Measurements from ENCODE around the gene COL28A1.

DNA sequence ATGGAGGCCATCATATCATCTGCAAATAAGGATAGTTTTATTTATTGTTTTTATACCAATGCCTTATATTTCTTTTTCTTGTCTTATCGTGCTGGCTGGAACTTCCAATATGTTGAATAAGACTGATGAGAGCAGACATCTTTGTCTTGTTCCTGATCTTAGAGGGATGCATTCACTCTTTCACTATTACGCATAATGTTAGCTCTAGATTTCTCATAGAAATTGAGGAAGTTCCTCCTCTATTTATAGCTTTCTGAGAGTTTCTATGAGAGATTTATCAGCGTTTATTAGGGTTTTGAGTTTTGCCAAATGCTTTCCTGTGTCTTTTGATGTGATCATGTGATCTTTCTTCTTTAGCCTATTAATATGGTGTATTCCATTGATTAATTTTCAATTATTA is 49.3 kb downstream of the COL28A1 start:
- TF ChIP-seq, protein P1, sequence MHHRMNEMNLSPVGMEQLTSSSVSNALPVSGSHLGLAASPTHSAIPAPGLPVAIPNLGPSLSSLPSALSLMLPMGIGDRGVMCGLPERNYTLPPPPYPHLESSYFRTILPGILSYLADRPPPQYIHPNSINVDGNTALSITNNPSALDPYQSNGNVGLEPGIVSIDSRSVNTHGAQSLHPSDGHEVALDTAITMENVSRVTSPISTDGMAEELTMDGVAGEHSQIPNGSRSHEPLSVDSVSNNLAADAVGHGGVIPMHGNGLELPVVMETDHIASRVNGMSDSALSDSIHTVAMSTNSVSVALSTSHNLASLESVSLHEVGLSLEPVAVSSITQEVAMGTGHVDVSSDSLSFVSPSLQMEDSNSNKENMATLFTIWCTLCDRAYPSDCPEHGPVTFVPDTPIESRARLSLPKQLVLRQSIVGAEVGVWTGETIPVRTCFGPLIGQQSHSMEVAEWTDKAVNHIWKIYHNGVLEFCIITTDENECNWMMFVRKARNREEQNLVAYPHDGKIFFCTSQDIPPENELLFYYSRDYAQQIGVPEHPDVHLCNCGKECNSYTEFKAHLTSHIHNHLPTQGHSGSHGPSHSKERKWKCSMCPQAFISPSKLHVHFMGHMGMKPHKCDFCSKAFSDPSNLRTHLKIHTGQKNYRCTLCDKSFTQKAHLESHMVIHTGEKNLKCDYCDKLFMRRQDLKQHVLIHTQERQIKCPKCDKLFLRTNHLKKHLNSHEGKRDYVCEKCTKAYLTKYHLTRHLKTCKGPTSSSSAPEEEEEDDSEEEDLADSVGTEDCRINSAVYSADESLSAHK (tag by site-specific recombination; IDR thresholded peaks at IDR 0.05) = no peak
- TF ChIP-seq, protein P2, sequence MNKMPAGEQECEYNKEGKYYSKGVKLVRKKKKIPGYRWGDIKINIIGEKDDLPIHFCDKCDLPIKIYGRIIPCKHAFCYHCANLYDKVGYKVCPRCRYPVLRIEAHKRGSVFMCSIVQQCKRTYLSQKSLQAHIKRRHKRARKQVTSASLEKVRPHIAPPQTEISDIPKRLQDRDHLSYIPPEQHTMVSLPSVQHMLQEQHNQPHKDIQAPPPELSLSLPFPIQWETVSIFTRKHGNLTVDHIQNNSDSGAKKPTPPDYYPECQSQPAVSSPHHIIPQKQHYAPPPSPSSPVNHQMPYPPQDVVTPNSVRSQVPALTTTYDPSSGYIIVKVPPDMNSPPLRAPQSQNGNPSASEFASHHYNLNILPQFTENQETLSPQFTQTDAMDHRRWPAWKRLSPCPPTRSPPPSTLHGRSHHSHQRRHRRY (tag by site-specific recombination; IDR thresholded peaks at IDR 0.05) = no peak
- TF ChIP-seq, protein P3, sequence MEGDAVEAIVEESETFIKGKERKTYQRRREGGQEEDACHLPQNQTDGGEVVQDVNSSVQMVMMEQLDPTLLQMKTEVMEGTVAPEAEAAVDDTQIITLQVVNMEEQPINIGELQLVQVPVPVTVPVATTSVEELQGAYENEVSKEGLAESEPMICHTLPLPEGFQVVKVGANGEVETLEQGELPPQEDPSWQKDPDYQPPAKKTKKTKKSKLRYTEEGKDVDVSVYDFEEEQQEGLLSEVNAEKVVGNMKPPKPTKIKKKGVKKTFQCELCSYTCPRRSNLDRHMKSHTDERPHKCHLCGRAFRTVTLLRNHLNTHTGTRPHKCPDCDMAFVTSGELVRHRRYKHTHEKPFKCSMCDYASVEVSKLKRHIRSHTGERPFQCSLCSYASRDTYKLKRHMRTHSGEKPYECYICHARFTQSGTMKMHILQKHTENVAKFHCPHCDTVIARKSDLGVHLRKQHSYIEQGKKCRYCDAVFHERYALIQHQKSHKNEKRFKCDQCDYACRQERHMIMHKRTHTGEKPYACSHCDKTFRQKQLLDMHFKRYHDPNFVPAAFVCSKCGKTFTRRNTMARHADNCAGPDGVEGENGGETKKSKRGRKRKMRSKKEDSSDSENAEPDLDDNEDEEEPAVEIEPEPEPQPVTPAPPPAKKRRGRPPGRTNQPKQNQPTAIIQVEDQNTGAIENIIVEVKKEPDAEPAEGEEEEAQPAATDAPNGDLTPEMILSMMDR (tag by site-specific recombination; IDR thresholded peaks at IDR 0.05) = no peak
- TF ChIP-seq ZBTB21 (tag by site-specific recombination; IDR thresholded peaks at IDR 0.05) (no peak), ZNF624 (tag by site-specific recombination; IDR thresholded peaks at IDR 0.05) (no peak), ZNF776 (tag by site-specific recombination; IDR thresholded peaks at IDR 0.05; ENCODE audit: borderline replicate concordance) (no peak), ZNF302 (tag by site-specific recombination; IDR thresholded peaks at IDR 0.05; ENCODE audit: low read depth) (no peak), ZNF132 (tag by site-specific recombination; IDR thresholded peaks at IDR 0.05; ENCODE audit: borderline replicate concordance) (no peak)
- TF ChIP-seq, protein P4, sequence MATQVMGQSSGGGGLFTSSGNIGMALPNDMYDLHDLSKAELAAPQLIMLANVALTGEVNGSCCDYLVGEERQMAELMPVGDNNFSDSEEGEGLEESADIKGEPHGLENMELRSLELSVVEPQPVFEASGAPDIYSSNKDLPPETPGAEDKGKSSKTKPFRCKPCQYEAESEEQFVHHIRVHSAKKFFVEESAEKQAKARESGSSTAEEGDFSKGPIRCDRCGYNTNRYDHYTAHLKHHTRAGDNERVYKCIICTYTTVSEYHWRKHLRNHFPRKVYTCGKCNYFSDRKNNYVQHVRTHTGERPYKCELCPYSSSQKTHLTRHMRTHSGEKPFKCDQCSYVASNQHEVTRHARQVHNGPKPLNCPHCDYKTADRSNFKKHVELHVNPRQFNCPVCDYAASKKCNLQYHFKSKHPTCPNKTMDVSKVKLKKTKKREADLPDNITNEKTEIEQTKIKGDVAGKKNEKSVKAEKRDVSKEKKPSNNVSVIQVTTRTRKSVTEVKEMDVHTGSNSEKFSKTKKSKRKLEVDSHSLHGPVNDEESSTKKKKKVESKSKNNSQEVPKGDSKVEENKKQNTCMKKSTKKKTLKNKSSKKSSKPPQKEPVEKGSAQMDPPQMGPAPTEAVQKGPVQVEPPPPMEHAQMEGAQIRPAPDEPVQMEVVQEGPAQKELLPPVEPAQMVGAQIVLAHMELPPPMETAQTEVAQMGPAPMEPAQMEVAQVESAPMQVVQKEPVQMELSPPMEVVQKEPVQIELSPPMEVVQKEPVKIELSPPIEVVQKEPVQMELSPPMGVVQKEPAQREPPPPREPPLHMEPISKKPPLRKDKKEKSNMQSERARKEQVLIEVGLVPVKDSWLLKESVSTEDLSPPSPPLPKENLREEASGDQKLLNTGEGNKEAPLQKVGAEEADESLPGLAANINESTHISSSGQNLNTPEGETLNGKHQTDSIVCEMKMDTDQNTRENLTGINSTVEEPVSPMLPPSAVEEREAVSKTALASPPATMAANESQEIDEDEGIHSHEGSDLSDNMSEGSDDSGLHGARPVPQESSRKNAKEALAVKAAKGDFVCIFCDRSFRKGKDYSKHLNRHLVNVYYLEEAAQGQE (tag by site-specific recombination; IDR thresholded peaks at IDR 0.05) = no peak
- TF ChIP-seq, protein P5, sequence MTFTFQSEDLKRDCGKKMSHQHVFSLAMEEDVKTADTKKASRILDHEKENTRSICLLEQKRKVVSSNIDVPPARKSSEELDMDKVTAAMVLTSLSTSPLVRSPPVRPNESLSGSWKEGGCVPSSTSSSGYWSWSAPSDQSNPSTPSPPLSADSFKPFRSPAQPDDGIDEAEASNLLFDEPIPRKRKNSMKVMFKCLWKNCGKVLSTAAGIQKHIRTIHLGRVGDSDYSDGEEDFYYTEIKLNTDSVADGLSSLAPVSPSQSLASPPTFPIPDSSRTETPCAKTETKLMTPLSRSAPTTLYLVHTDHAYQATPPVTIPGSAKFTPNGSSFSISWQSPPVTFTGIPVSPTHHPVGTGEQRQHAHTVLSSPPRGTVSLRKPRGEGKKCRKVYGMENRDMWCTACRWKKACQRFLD (tag by site-specific recombination; IDR thresholded peaks at IDR 0.05) = no peak
- TF ChIP-seq, protein P6, sequence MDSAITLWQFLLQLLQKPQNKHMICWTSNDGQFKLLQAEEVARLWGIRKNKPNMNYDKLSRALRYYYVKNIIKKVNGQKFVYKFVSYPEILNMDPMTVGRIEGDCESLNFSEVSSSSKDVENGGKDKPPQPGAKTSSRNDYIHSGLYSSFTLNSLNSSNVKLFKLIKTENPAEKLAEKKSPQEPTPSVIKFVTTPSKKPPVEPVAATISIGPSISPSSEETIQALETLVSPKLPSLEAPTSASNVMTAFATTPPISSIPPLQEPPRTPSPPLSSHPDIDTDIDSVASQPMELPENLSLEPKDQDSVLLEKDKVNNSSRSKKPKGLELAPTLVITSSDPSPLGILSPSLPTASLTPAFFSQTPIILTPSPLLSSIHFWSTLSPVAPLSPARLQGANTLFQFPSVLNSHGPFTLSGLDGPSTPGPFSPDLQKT (IDR thresholded peaks at IDR 0.05; ENCODE audit: borderline replicate concordance, low read depth, low read length) = no peak
